Testis (tissue), 2 donors: ENCODE measurements around the gene OR8D2.

Experiments
- POLR2A ChIP-seq: fragments of 450-650 bp; IDR thresholded peaks from one replicate; pipeline ENCODE4 v1.6.1; 2017; ENCODE audit warnings: antibody characterized with exemption, mild to moderate bottlenecking, moderate library complexity
- TF ChIP-seq, protein P1 (sequence below), 3 experiments: fragments of 450-650 bp in 2 of 3; fragments of 200-600 bp in 1 of 3; sonication (generic) in 1 of 3; IDR thresholded peaks; one replicate each; pipeline ENCODE4 v1.5.1; 2016 to 2019; ENCODE audit warnings: antibody characterized with exemption in 3 of 3, mild to moderate bottlenecking in 2 of 3, moderate library complexity in 1 of 3

DNA sequence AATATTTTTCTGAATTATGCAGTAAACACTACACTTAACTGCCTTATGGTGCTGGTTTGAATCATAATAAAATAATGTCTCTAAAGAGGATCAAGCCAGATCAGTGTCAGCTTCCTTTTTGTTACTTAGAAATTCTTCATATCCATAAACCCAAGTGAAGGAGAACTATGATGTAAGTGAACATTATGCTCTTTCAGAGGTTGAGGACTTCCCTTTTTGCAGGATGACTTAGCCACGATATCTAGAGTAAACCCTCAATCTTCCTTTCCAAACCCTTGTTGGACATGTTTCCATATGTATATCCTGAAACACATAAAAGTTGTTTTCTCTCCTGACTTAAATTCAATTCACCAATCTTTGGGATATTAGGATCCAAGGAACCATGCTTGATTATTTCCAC is 25.3 kb downstream of the OR8D2 start:
- TF ChIP-seq, protein P1, sequence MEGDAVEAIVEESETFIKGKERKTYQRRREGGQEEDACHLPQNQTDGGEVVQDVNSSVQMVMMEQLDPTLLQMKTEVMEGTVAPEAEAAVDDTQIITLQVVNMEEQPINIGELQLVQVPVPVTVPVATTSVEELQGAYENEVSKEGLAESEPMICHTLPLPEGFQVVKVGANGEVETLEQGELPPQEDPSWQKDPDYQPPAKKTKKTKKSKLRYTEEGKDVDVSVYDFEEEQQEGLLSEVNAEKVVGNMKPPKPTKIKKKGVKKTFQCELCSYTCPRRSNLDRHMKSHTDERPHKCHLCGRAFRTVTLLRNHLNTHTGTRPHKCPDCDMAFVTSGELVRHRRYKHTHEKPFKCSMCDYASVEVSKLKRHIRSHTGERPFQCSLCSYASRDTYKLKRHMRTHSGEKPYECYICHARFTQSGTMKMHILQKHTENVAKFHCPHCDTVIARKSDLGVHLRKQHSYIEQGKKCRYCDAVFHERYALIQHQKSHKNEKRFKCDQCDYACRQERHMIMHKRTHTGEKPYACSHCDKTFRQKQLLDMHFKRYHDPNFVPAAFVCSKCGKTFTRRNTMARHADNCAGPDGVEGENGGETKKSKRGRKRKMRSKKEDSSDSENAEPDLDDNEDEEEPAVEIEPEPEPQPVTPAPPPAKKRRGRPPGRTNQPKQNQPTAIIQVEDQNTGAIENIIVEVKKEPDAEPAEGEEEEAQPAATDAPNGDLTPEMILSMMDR (IDR thresholded peaks at IDR 0.05): no peak
- TF ChIP-seq POLR2A: no peak
